IMR-90 (cell line): Measurements from ENCODE around the gene ATRN. TPM values are rescaled to one million over a fixed set of nuclear protein-coding genes. Genes with fewer than 3 reads are reported as not detected.

Experiments used
- ATAC-seq: fragments of 200-7000 bp; cut with Tn5 transposase; 2 replicates; pipeline ENCODE4 v1.9.1; 2020; ENCODE audit warnings: low read depth, mild to moderate bottlenecking, moderate library complexity
- BruUV-seq: library from RNA; stranded (reverse); fragments of 400-500 nt; replicated peaks from 2 replicates; lab custom pipeline; 2021; lab: Mats Ljungman, UMichigan
- CTCF ChIA-PET: fragments of 300-600 bp; formaldehyde crosslinking; extraction: SDS; loops from one replicate; lab custom pipeline; 2021; ENCODE audit warnings: antibody characterized with exemption; lab: Yijun Ruan, JAX
- POLR2A ChIA-PET: fragments of 300-600 bp; sonication (Branson Sonifier 250); formaldehyde crosslinking; loops from one replicate; lab custom pipeline; 2022; ENCODE audit warnings: antibody characterized with exemption; ENCODE audit not compliant: unreplicated experiment; lab: Charles Lee
- DNase-seq: peaks from one replicate; pipeline ENCODE4 v3.0.0; 2013
- H2AFZ ChIP-seq: replicated peaks from 2 replicates; pipeline ENCODE3; 2013; ENCODE audit warnings: low read length, mild to moderate bottlenecking; ENCODE audit not compliant: poor library complexity
- H2AK5ac ChIP-seq: 2 replicates; pipeline ENCODE4 v1.6.1; 2013; ENCODE audit warnings: low read depth, low read length, inconsistent platforms
- H2AK9ac ChIP-seq: replicated peaks from 2 replicates; pipeline ENCODE3; 2013; ENCODE audit warnings: mild to moderate bottlenecking, low read depth, low read length, moderate library complexity; ENCODE audit not compliant: poor library complexity
- H2BK120ac ChIP-seq: 2 replicates; pipeline ENCODE4 v1.6.1; 2013; ENCODE audit warnings: low read depth, low read length, inconsistent platforms
- H2BK15ac ChIP-seq: 3 replicates; pipeline ENCODE4 v1.6.1; 2013; ENCODE audit warnings: low read depth, low read length, inconsistent platforms
- H2BK20ac ChIP-seq: 2 replicates; pipeline ENCODE4 v1.6.1; 2013; ENCODE audit warnings: low read depth, mild to moderate bottlenecking, inconsistent platforms, low read length, moderate library complexity
- H2BK5ac ChIP-seq: 2 replicates; pipeline ENCODE4 v1.6.1; 2013; ENCODE audit warnings: mild to moderate bottlenecking, low read depth, low read length, inconsistent platforms; ENCODE audit not compliant: poor library complexity, severe bottlenecking
- H3K14ac ChIP-seq: replicated peaks from 2 replicates; pipeline ENCODE4 v1.6.1; 2013; ENCODE audit warnings: low read depth, low read length, inconsistent platforms
- H3K18ac ChIP-seq: 2 replicates; pipeline ENCODE4 v1.6.1; 2013; ENCODE audit warnings: low read depth, low read length, control low read depth
- H3K23ac ChIP-seq: 2 replicates; pipeline ENCODE4 v1.6.1; 2013; ENCODE audit warnings: low read depth, low read length, inconsistent platforms
- H3K27ac ChIP-seq: 2 replicates; pipeline ENCODE4 v1.5.1; 2013; ENCODE audit warnings: mild to moderate bottlenecking, control low read depth, low read length; ENCODE audit not compliant: insufficient read depth
- H3K27me3 ChIP-seq: 2 replicates; pipeline ENCODE4 v1.6.1; 2013; ENCODE audit warnings: low read length; ENCODE audit not compliant: control insufficient read depth, insufficient read depth
- H3K36me3 ChIP-seq: 2 replicates; pipeline ENCODE4 v1.6.1; 2013; ENCODE audit warnings: low read length, mixed read lengths; ENCODE audit not compliant: control insufficient read depth, insufficient read depth
- H3K4ac ChIP-seq: 2 replicates; pipeline ENCODE4 v1.6.1; 2013; ENCODE audit warnings: low read depth, low read length, inconsistent platforms
- H3K4me1 ChIP-seq: 2 replicates; pipeline ENCODE4 v1.6.1; 2013; ENCODE audit warnings: low read length, mixed read lengths; ENCODE audit not compliant: control insufficient read depth, insufficient read depth
- H3K4me2 ChIP-seq: 2 replicates; pipeline ENCODE4 v1.6.1; 2013; ENCODE audit warnings: low read depth, mild to moderate bottlenecking, control low read depth, low read length, moderate library complexity
- H3K4me3 ChIP-seq: 2 replicates; pipeline ENCODE4 v1.5.1; 2013; ENCODE audit warnings: low read depth, mild to moderate bottlenecking, control low read depth, low read length, moderate library complexity; ENCODE audit not compliant: insufficient read depth
- H3K56ac ChIP-seq: 2 replicates; pipeline ENCODE4 v1.6.1; 2013; ENCODE audit warnings: low read length, inconsistent platforms; ENCODE audit not compliant: insufficient read depth; ENCODE audit errors: extremely low read depth
- H3K79me1 ChIP-seq, 2 experiments: 2 replicates each; pipeline ENCODE4 v1.6.1; 2013; ENCODE audit warnings: low read length in 2 of 2, inconsistent platforms in 1 of 2, low read depth in 1 of 2
- H3K9ac ChIP-seq: 2 replicates; pipeline ENCODE4 v1.6.1; 2013; ENCODE audit warnings: low read depth, low read length, control low read depth
- H3K9me1 ChIP-seq: 2 replicates; pipeline ENCODE4 v1.6.1; 2013; ENCODE audit warnings: low read length, inconsistent platforms; ENCODE audit not compliant: insufficient read depth
- H3K9me3 ChIP-seq: 2 replicates; pipeline ENCODE4 v1.6.1; 2013; ENCODE audit warnings: low read length; ENCODE audit not compliant: control insufficient read depth, insufficient read depth
- H4K20me1 ChIP-seq: 2 replicates; pipeline ENCODE4 v1.6.1; 2013; ENCODE audit warnings: low read length, inconsistent platforms; ENCODE audit not compliant: insufficient read depth
- H4K5ac ChIP-seq: 2 replicates; pipeline ENCODE4 v1.6.1; 2013; ENCODE audit warnings: mild to moderate bottlenecking, low read depth, low read length, control low read depth
- H4K8ac ChIP-seq, 2 experiments: 2 replicates each; pipeline ENCODE4 v1.6.1; 2013; ENCODE audit warnings: low read depth in 2 of 2, low read length in 2 of 2, control low read depth in 1 of 2, inconsistent platforms in 1 of 2
- H4K91ac ChIP-seq: 2 replicates; pipeline ENCODE4 v1.6.1; 2013; ENCODE audit warnings: low read depth, low read length, inconsistent platforms; ENCODE audit not compliant: insufficient read depth
- BHLHE40 ChIP-seq: fragments of 150-350 bp; IDR thresholded peaks from 2 replicates; pipeline ENCODE4 v1.6.1; 2016; ENCODE audit warnings: mild to moderate bottlenecking, low read depth, low read length
- MXI1 ChIP-seq: IDR thresholded peaks from 2 replicates; pipeline ENCODE4 v1.6.1; 2012; ENCODE audit warnings: low read depth, mild to moderate bottlenecking, low read length, moderate library complexity, borderline replicate concordance
- NFE2L2 ChIP-seq: fragments of 150-350 bp; IDR thresholded peaks from 2 replicates; pipeline ENCODE4 v1.6.1; 2016; ENCODE audit warnings: low read depth, mild to moderate bottlenecking, low read length
- SMC3 ChIP-seq: fragments of 150-350 bp; IDR thresholded peaks from 2 replicates; pipeline ENCODE4 v1.6.1; 2016; ENCODE audit warnings: low read depth, mild to moderate bottlenecking, antibody characterized with exemption, low read length, moderate library complexity
- WGBS, 2 experiments: methylation state at CpG; one replicate each; pipeline versions ENCODE4 v1.1.5 to v1.1.7; 2013; ENCODE audit warnings: missing lambda C conversion rate in 2 of 2; ENCODE audit not compliant: insufficient read length in 1 of 2; ENCODE audit errors: extremely low coverage in 2 of 2; 5-methylcytosine and 5-hydroxymethylcytosine counted together
- dilution Hi-C: fragments of 300-500 bp; cut with HindIII; formaldehyde crosslinking; loops from one replicate; pipeline ENCODE4 v1.14.3; 2018; ENCODE audit warnings: low sequenced_read_pairs; ENCODE audit not compliant: unreplicated experiment
- in situ Hi-C: fragments of 300-500 bp; cut with MboI; formaldehyde crosslinking; loops from 3 replicates; pipeline ENCODE4 v1.14.3; 2019; ENCODE audit warnings: low sequenced_read_pairs, inconsistent platforms, mixed read lengths
- intact Hi-C: fragments of 100-400 bp; cut with micrococcal nuclease; formaldehyde crosslinking; loops from 2 replicates; pipeline ENCODE4 v1.10.0; 2022
- polyA plus RNA-seq, 3 experiments: library from polyadenylated mRNA; depleted of rRNA; stranded (reverse); fragments of >200 nt; gene quantifications; 2 replicates each; pipeline ENCODE4 v1.2.3, GENCODE V29; 2012; ENCODE audit warnings: low replicate concordance in 1 of 3
- total RNA-seq: library from RNA; depleted of rRNA; stranded (reverse); fragments of >200 nt; gene quantifications from 2 replicates; pipeline ENCODE4 v1.2.3, GENCODE V29; 2012

The ATRN gene
- total and polyA plus RNA-seq, 2 of the 4 experiments (the other 2 are of a cell fraction), result 32.3 to 46.2 TPM

GRCh38 chr20:3421985-3422384 lies 48.8 kb upstream of the ATRN start:
- dilution Hi-C loops, result no loop called here
- no CpG with 5 or more reads among the region's 6 CpGs for WGBS, 2 experiments
- CTCF ChIA-PET, result no interaction called here

More at GRCh38 chr20:3421985-3422384, 48.8 kb upstream of the ATRN start:
- ATAC-seq (no peak), DNase-seq (no peak)
- Histone ChIP-seq H4K5ac (no peak overlapping the region), H3K4me2 (no peak overlapping the region), H4K20me1 (no peaks in the 10 kb centered on the region), H3K18ac (no peak overlapping the region), H2AFZ (no peak overlapping the region), H3K4me3 (no peak overlapping the region), H3K14ac (no peak overlapping the region), H3K4me1 (no peaks in the 10 kb centered on the region), H3K56ac (no peak overlapping the region), H2BK5ac (no peak overlapping the region), H3K27ac (no peak overlapping the region), H3K27me3 (peaks cover 3% of the 10 kb centered on the region; the same call in 1 of the 2 replicates), H2BK20ac (no peak overlapping the region), H2BK120ac (no peak overlapping the region), H3K79me1 (no peaks in the 10 kb centered on the region), H2AK5ac (no peak overlapping the region), H4K91ac (no peak overlapping the region), H2BK15ac (no peak overlapping the region), H3K23ac (no peak overlapping the region), H3K4ac (no peak overlapping the region), H3K9ac (no peak overlapping the region), H2AK9ac (no peak overlapping the region), H4K8ac (no peak overlapping the region), H3K36me3 (no peaks in the 10 kb centered on the region), H3K9me1 (no peaks in the 10 kb centered on the region), H3K9me3 (no peaks in the 10 kb centered on the region)
- in situ Hi-C loops (no loop called here), intact Hi-C loops (loop anchor here (5.0 kb wide), 1 partner anchor 1055 kb away; no protein-coding TSS in a partner anchor)
- TF ChIP-seq SMC3 (no peak), MXI1 (no peak), BHLHE40 (no peak), NFE2L2 (no peak)
- POLR2A ChIA-PET, result no interaction called here
- no TSS peak for BruUV-seq
